Activated naive CD4-positive, alpha-beta T cell treated with anti-CD3 and anti-CD28 coated beads, Interleukin-2, amount 10 ng/mL, durations not matched to agents 7 days and 5 days (primary cell): Measurements from ENCODE around the gene AZIN2.
"Not testable (repeated sequence)": the region's sequence is repeated elsewhere in the genome, so short reads cannot be mapped to it uniquely, and the experiment has no call there.

ENCODE experiments used
- CTCF ChIA-PET: fragments of 350-600 bp; sonication (Branson Sonifier 250); formaldehyde crosslinking; loops from one replicate; lab custom pipeline; 2021; ENCODE audit warnings: antibody characterized with exemption; lab: Charles Lee
- DNase-seq: peaks from one replicate; pipeline ENCODE4 v3.0.0-alpha.2; 2020
- H3K27ac Mint-ChIP-seq: one replicate; pipeline ENCODE4 v1.8.0; 2021; ENCODE audit warnings: mild to moderate bottlenecking, moderate library complexity, mixed read lengths
- H3K27me3 Mint-ChIP-seq: one replicate; pipeline ENCODE4 v1.8.0; 2021; ENCODE audit warnings: mild to moderate bottlenecking, mixed read lengths
- H3K36me3 Mint-ChIP-seq: one replicate; pipeline ENCODE4 v1.8.0; 2021; ENCODE audit warnings: mixed read lengths
- H3K4me1 Mint-ChIP-seq: one replicate; pipeline ENCODE4 v1.8.0; 2021; ENCODE audit warnings: mixed read lengths
- H3K4me3 Mint-ChIP-seq: one replicate; pipeline ENCODE4 v1.8.0; 2021; ENCODE audit warnings: mild to moderate bottlenecking, moderate library complexity, mixed read lengths
- H3K9me3 Mint-ChIP-seq: one replicate; pipeline ENCODE4 v1.8.0; 2021; ENCODE audit warnings: mixed read lengths

The AZIN2 gene

GRCh38 chr1:33092438-33092837 is 11.5 kb downstream of the AZIN2 start:
- CTCF ChIA-PET = interaction anchor here (0.9 to 2.4 kb wide), 3 partner anchors 35 to 276 kb away, joined by 3 to 9 read pairs (median 3); no protein-coding TSS in a partner anchor
- Mint-ChIP-seq H3K4me3 (no peak overlapping the region), H3K36me3 (peaks cover 4% of the 10 kb centered on the region), H3K27me3 (peaks cover 5% of the 10 kb centered on the region), H3K27ac (no peak overlapping the region), H3K4me1 (peaks cover 57% of the 10 kb centered on the region), H3K9me3 (no peaks in the 10 kb centered on the region)
- no peak for DNase-seq

DNA sequence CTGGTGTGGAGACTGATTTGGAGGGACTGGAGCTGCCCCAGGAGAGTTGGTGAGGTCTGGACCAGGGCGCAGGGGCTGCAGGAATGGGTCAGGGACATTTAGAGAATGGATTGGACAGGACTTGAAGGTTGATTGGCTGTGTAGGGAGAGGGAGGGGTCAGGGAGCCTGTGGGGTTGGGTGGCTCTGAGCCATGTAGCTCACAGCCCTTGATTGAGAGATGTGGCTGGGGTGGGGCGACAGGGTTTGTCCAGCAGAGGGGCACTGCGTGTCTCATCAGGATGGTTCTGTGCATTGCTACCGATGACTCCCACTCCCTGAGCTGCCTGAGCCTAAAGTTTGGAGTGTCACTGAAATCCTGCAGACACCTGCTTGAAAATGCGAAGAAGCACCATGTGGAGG is 12.1 kb downstream of the AZIN2 start:
- Mint-ChIP-seq H3K4me1 (peaks cover 57% of the 10 kb centered on the region), H3K9me3 (no peaks in the 10 kb centered on the region), H3K27me3 (peaks cover 5% of the 10 kb centered on the region), H3K4me3 (no peak overlapping the region), H3K36me3 (peaks cover 8% of the 10 kb centered on the region), H3K27ac (no peak overlapping the region)
- DNase-seq = no peak
- CTCF ChIA-PET = interaction anchor here (0.9 to 2.4 kb wide), 3 partner anchors 34 to 275 kb away, joined by 3 to 9 read pairs (median 3); no protein-coding TSS in a partner anchor

- H3K4me3 Mint-ChIP-seq = no peak overlapping the region
- H3K36me3 Mint-ChIP-seq = peaks cover 12% of the 10 kb centered on the region
- CTCF ChIA-PET = interaction anchor here (0.7 to 1.8 kb wide), 12 partner anchors 8 to 1453 kb away, joined by 3 to 6 read pairs (median 3); no protein-coding TSS in a partner anchor
- H3K9me3 Mint-ChIP-seq = no peaks in the 10 kb centered on the region
- H3K27me3 Mint-ChIP-seq = peaks cover 5% of the 10 kb centered on the region
- peak overlapping the region; percentile 49 for H3K27ac Mint-ChIP-seq
- no peak for DNase-seq
- peaks cover 61% of the 10 kb centered on the region for H3K4me1 Mint-ChIP-seq
Observed at GRCh38 chr1:33094486-33094885, 13.5 kb downstream of the AZIN2 start.

- Mint-ChIP-seq H3K9me3 (no peaks in the 10 kb centered on the region), H3K27me3 (peaks cover 5% of the 10 kb centered on the region), H3K4me3 (no peak overlapping the region), H3K36me3 (peaks cover 12% of the 10 kb centered on the region), H3K4me1 (peaks cover 63% of the 10 kb centered on the region), H3K27ac (no peak overlapping the region)
- CTCF ChIA-PET = interaction anchor here (0.7 to 2.2 kb wide), 15 partner anchors 8 to 1453 kb away, joined by 3 to 15 read pairs (median 3); no protein-coding TSS in a partner anchor
- DNase-seq = no peak
Observed at GRCh38 chr1:33094971-33095604, 14.1 kb downstream of the AZIN2 start.

GRCh38 chr1:33096363-33097005 is 15.5 kb downstream of the AZIN2 start:
- Mint-ChIP-seq H3K36me3 (peaks cover 12% of the 10 kb centered on the region), H3K4me3 (no peak overlapping the region), H3K27me3 (peaks cover 5% of the 10 kb centered on the region), H3K27ac (peak overlapping the region; percentile 53), H3K9me3 (no peaks in the 10 kb centered on the region), H3K4me1 (peaks cover 77% of the 10 kb centered on the region)
- CTCF ChIA-PET = interaction anchor here (1.0 to 2.2 kb wide), 7 partner anchors 8 to 103 kb away, joined by 3 to 15 read pairs (median 3); no protein-coding TSS in a partner anchor
- DNase-seq = no peak

DNA sequence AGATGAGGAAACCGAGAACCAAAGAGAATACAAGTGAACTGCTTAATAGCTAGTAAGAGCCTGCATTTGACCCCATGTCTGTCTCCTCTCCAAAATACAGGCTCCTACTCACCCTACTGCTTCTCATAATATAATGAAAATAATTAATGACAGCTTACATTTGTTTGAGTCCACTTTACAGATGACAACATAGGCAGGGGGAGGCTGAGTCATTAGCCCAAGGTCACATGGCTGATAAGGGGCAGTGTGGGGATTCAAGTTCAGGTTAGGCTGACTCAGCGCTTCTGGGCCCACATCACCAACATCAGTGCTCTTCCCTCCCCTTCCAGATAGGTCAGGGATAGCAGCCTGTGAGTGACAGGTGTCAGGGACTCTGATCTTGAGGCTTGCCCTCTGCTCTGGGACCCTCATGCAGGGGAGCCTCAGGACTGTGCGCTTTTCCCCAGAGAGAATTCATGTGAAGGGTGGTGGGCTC is 16.2 kb downstream of the AZIN2 start:
- H3K36me3 Mint-ChIP-seq = peaks cover 15% of the 10 kb centered on the region
- no peak for DNase-seq
- no peak overlapping the region for H3K4me3 Mint-ChIP-seq
- CTCF ChIA-PET = interaction anchor here (1.0 to 2.2 kb wide), 4 partner anchors 30 to 103 kb away, joined by 3 to 15 read pairs (median 3); no protein-coding TSS in a partner anchor
- peaks cover 74% of the 10 kb centered on the region for H3K4me1 Mint-ChIP-seq
- H3K9me3 Mint-ChIP-seq = no peaks in the 10 kb centered on the region
- H3K27me3 Mint-ChIP-seq = peaks cover 5% of the 10 kb centered on the region
- peak overlapping the region; percentile 99 for H3K27ac Mint-ChIP-seq

DNA sequence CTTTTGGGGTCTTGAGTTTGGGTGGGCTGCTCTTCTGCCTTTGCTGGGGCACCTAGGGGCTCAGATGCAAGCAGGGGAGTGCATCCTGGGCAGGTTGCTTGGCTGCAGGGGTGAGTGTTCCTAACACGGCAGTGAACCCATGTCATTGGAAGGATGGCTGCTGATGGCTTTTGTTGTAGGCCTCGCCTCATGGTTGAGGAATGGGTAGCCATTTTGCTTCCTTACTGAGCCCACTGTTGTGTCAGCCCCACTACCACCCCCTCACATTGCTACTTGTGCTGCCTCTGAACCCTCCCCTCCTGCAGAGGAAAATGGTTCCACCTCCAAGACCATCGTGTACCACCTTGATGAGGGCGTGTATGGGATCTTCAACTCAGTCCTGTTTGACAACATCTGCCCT is 16.8 kb downstream of the AZIN2 start:
- Mint-ChIP-seq H3K9me3 (no peaks in the 10 kb centered on the region), H3K36me3 (peaks cover 21% of the 10 kb centered on the region), H3K27ac (peak overlapping the region; percentile 99), H3K4me1 (peaks cover 74% of the 10 kb centered on the region), H3K27me3 (peaks cover 4% of the 10 kb centered on the region), H3K4me3 (no peak overlapping the region)
- CTCF ChIA-PET = interaction anchor here (3.6 kb wide), 1 partner anchor 9 kb away, joined by 27 read pairs; no protein-coding TSS in a partner anchor
- DNase-seq = no peak

- H3K9me3 Mint-ChIP-seq = no peaks in the 10 kb centered on the region
- peaks cover 77% of the 10 kb centered on the region for H3K4me1 Mint-ChIP-seq
- H3K4me3 Mint-ChIP-seq = peak overlapping the region; percentile 68
- no peak for DNase-seq
- H3K27me3 Mint-ChIP-seq = no peaks in the 10 kb centered on the region
- CTCF ChIA-PET = interaction anchor here (3.6 kb wide), 1 partner anchor 10 kb away, joined by 27 read pairs; no protein-coding TSS in a partner anchor
- H3K36me3 Mint-ChIP-seq = peaks cover 27% of the 10 kb centered on the region
- H3K27ac Mint-ChIP-seq = peak overlapping the region; percentile 99
Observed at GRCh38 chr1:33098371-33098770, 17.4 kb downstream of the AZIN2 start.

GRCh38 chr1:33099290-33100118 is 18.6 kb downstream of the AZIN2 start:
- Mint-ChIP-seq H3K4me1 (peaks cover 75% of the 10 kb centered on the region), H3K27me3 (no peaks in the 10 kb centered on the region), H3K9me3 (no peaks in the 10 kb centered on the region), H3K36me3 (peaks cover 28% of the 10 kb centered on the region), H3K4me3 (peak overlapping the region; percentile 68), H3K27ac (peak overlapping the region; percentile 99)
- DNase-seq = peak; percentile 89
- CTCF ChIA-PET = interaction anchor here (0.6 to 3.6 kb wide), 5 partner anchors 11 to 158 kb away, joined by 3 to 27 read pairs (median 3); no protein-coding TSS in a partner anchor

DNA sequence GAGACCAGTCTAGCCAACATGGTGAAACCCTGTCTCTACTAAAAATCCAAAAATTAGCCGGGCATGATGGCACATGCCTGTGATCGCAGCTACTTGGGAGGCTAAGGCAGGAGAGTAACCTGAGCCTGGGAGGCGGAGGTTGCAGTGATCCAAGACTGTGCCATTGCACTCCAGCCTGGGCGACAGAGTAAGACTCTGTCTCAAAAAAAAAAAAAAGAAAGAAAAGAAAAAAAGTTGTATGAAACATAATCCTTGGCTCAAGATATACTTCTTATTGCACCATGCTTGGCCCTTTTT is 19.1 kb downstream of the AZIN2 start:
- Mint-ChIP-seq H3K4me3 (peak overlapping the region; percentile 68), H3K4me1 (peaks cover 70% of the 10 kb centered on the region), H3K36me3 (peaks cover 28% of the 10 kb centered on the region), H3K27ac (peak overlapping the region; percentile 99)
- not testable (repeated sequence) for DNase-seq, H3K27me3 Mint-ChIP-seq, H3K9me3 Mint-ChIP-seq
- CTCF ChIA-PET = interaction anchor here (1.3 to 3.6 kb wide), 3 partner anchors 12 to 27 kb away, joined by 3 to 27 read pairs (median 19); no protein-coding TSS in a partner anchor

DNA sequence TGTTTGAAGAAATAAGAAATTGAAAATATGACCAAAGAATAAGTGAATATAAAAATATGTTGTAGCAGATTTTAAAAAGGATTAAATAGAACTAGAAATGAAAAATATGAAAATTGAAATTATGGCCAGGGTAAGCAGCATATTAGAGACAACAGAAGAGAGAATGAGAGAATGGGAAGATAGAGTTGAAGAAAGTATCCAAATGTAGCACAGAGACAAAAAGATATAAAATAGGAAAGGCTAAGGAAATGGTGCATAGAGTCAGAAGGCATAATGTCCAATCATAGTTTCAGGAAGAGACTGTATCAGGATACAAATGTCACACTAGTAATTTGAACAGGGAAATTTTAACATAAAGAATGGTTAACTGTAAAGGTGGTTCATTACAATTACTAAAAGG is 29.5 kb downstream of the AZIN2 start:
- Mint-ChIP-seq H3K27me3 (peaks cover 3% of the 10 kb centered on the region), H3K4me1 (peaks cover 11% of the 10 kb centered on the region), H3K4me3 (no peak overlapping the region), H3K9me3 (peaks cover 9% of the 10 kb centered on the region), H3K36me3 (peaks cover 12% of the 10 kb centered on the region), H3K27ac (no peak overlapping the region)
- CTCF ChIA-PET = interaction anchor here (1.5 kb wide), 1 partner anchor 185 kb away, joined by 6 read pairs; no protein-coding TSS in a partner anchor
- DNase-seq = no peak

DNA sequence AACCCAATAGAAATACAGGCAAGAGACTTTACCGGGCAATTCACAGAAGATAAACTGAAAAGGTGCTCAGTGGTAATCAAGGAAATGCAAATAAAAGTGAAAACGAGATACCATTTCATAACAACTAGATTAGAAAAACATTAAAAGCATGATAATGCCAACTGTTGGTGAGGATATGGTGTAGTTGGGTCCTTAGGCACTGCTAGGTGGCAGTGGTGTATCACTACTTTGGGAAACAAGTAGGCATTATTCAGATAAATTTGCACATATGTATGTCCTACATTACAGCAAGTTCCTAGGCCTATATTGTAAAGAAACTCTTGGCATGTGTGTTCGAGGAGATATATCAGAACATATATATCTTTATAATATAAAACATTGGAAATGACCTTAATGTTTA is 31.0 kb downstream of the AZIN2 start:
- Mint-ChIP-seq H3K4me1 (peaks cover 11% of the 10 kb centered on the region), H3K36me3 (peaks cover 11% of the 10 kb centered on the region), H3K27ac (no peak overlapping the region), H3K9me3 (peaks cover 9% of the 10 kb centered on the region), H3K27me3 (peaks cover 3% of the 10 kb centered on the region), H3K4me3 (no peak overlapping the region)
- CTCF ChIA-PET = interaction anchor here (1.0 kb wide), 1 partner anchor 17 kb away, joined by 3 read pairs; no protein-coding TSS in a partner anchor
- no peak for DNase-seq

- H3K4me1 Mint-ChIP-seq = no peaks in the 10 kb centered on the region
- no peak overlapping the region for H3K4me3 Mint-ChIP-seq
- no peak for DNase-seq
- no peaks in the 10 kb centered on the region for H3K36me3 Mint-ChIP-seq
- H3K27me3 Mint-ChIP-seq = peaks cover 9% of the 10 kb centered on the region
- no peak overlapping the region for H3K27ac Mint-ChIP-seq
- no peaks in the 10 kb centered on the region for H3K9me3 Mint-ChIP-seq
- CTCF ChIA-PET = interaction anchor here (0.6 to 2.5 kb wide), 2 partner anchors 9 to 10 kb away, joined by 3 to 15 read pairs; no protein-coding TSS in a partner anchor
Observed at GRCh38 chr1:33117440-33118085, 36.6 kb downstream of the AZIN2 start.
